ENCODE measurements around the gene PCDH12. TPM values are rescaled to one million over a fixed set of nuclear protein-coding genes. Genes with fewer than 3 reads are reported as not detected.

Gene PCDH12
- total RNA-seq, 2 experiments from 2014 or later, result 0.43 to 1.1 TPM

- no peaks in the 10 kb centered on the region for H3K27me3 Mint-ChIP-seq (ENCODE audit: low read depth)
- intact Hi-C loops (cut with micrococcal nuclease), result no loop called here
- H3K4me1 Mint-ChIP-seq (ENCODE audit: low read depth), result peaks cover 25% of the 10 kb centered on the region
- H3K27ac Mint-ChIP-seq, result peak overlapping the region; percentile 33
- no peaks in the 10 kb centered on the region for H3K9me3 Mint-ChIP-seq
- no peak overlapping the region for H3K4me3 Mint-ChIP-seq
- H3K36me3 Mint-ChIP-seq (ENCODE audit: low read depth), result peaks cover 1% of the 10 kb centered on the region
- CTCF ChIA-PET, result interaction anchor here (0.7 to 5.2 kb wide), 2 partner anchors 183 to 273 kb away, joined by 3 to 23 read pairs; no protein-coding TSS in a partner anchor
- DNase-seq, result no peak
These were observed 7.1 kb upstream of the PCDH12 start for GRCh38 chr5:141965071-141965470.

GRCh38 chr5:141963701-141964100, 5.7 kb upstream of the PCDH12 start:
- no peaks in the 10 kb centered on the region for H3K27me3 Mint-ChIP-seq (ENCODE audit: low read depth)
- no peak overlapping the region for H3K4me3 Mint-ChIP-seq
- CTCF ChIA-PET, result interaction anchor here (0.6 to 1.4 kb wide), 4 partner anchors 85 to 306 kb away, joined by 3 to 13 read pairs (median 5); partner anchors contain the start of gene PCDH1
- H3K4me1 Mint-ChIP-seq (ENCODE audit: low read depth), result peaks cover 30% of the 10 kb centered on the region
- H3K36me3 Mint-ChIP-seq (ENCODE audit: low read depth), result no peaks in the 10 kb centered on the region
- H3K9me3 Mint-ChIP-seq, result no peaks in the 10 kb centered on the region
- no peak overlapping the region for H3K27ac Mint-ChIP-seq
- intact Hi-C loops (cut with micrococcal nuclease), result no loop called here
- no peak for DNase-seq

- Mint-ChIP-seq H3K27me3 (ENCODE audit: low read depth) (no peaks in the 10 kb centered on the region), H3K36me3 (ENCODE audit: low read depth) (no peaks in the 10 kb centered on the region), H3K4me3 (no peak overlapping the region), H3K4me1 (ENCODE audit: low read depth) (peaks cover 38% of the 10 kb centered on the region), H3K27ac (no peak overlapping the region), H3K9me3 (no peaks in the 10 kb centered on the region)
- DNase-seq, result no peak
- CTCF ChIA-PET, result interaction anchor here (0.6 to 6.7 kb wide), 45 partner anchors 9 to 439 kb away, joined by 3 to 134 read pairs (median 7); partner anchors contain the start of genes ARAP3, DELE1, FCHSD1 and PCDH1
- intact Hi-C loops (cut with micrococcal nuclease), result loop anchor here (2.0 kb wide), 1 partner anchor 113 kb away; no protein-coding TSS in a partner anchor
These were observed 3.5 kb upstream of the PCDH12 start for GRCh38 chr5:141961466-141961865.

- Mint-ChIP-seq H3K4me1 (ENCODE audit: low read depth) (peaks cover 38% of the 10 kb centered on the region), H3K27me3 (ENCODE audit: low read depth) (no peaks in the 10 kb centered on the region), H3K36me3 (ENCODE audit: low read depth) (no peaks in the 10 kb centered on the region), H3K4me3 (peak overlapping the region; percentile 33), H3K9me3 (no peaks in the 10 kb centered on the region), H3K27ac (peak overlapping the region; percentile 74)
- intact Hi-C loops (cut with micrococcal nuclease), result loop anchor here (1.0 to 2.0 kb wide), 8 partner anchors 37 to 295 kb away; partner anchors contain the start of gene DELE1
- peak; percentile 97 for DNase-seq
- CTCF ChIA-PET, result interaction anchor here (0.6 to 6.7 kb wide), 58 partner anchors 9 to 439 kb away, joined by 3 to 134 read pairs (median 4); partner anchors contain the start of genes ARAP3, DELE1, FCHSD1 and PCDH1
These were observed 2.7 kb upstream of the PCDH12 start for GRCh38 chr5:141960449-141961323.

GRCh38 chr5:141960018-141960417, 2.0 kb upstream of the PCDH12 start:
- Mint-ChIP-seq H3K9me3 (no peaks in the 10 kb centered on the region), H3K27ac (no peak overlapping the region), H3K27me3 (ENCODE audit: low read depth) (no peaks in the 10 kb centered on the region), H3K4me3 (no peak overlapping the region), H3K36me3 (ENCODE audit: low read depth) (no peaks in the 10 kb centered on the region), H3K4me1 (ENCODE audit: low read depth) (peaks cover 38% of the 10 kb centered on the region)
- DNase-seq, result peak; percentile 48
- intact Hi-C loops (cut with micrococcal nuclease), result loop anchor here (1.0 to 2.0 kb wide), 8 partner anchors 37 to 295 kb away; partner anchors contain the start of gene DELE1
- CTCF ChIA-PET, result interaction anchor here (0.6 to 6.7 kb wide), 40 partner anchors 8 to 301 kb away, joined by 3 to 134 read pairs (median 8); partner anchors contain the start of genes ARAP3, DELE1, PCDH1 and RNF14

GRCh38 chr5:141958546-141959172, 657 bp upstream of the PCDH12 start:
- no peaks in the 10 kb centered on the region for H3K27me3 Mint-ChIP-seq (ENCODE audit: low read depth)
- peak overlapping the region; percentile 68 for H3K4me3 Mint-ChIP-seq
- peaks cover 38% of the 10 kb centered on the region for H3K4me1 Mint-ChIP-seq (ENCODE audit: low read depth)
- peak; percentile 43 for DNase-seq
- H3K27ac Mint-ChIP-seq, result peak overlapping the region; percentile 64
- H3K36me3 Mint-ChIP-seq (ENCODE audit: low read depth), result no peaks in the 10 kb centered on the region
- CTCF ChIA-PET, result interaction anchor here (0.6 to 6.7 kb wide), 12 partner anchors 12 to 740 kb away, joined by 3 to 134 read pairs (median 4); partner anchors contain the start of genes PCDH1 and RNF14
- H3K9me3 Mint-ChIP-seq, result no peaks in the 10 kb centered on the region
- intact Hi-C loops (cut with micrococcal nuclease), result no loop called here

- Mint-ChIP-seq H3K27ac (no peak overlapping the region), H3K4me1 (ENCODE audit: low read depth) (peaks cover 38% of the 10 kb centered on the region), H3K36me3 (ENCODE audit: low read depth) (no peaks in the 10 kb centered on the region), H3K4me3 (peak overlapping the region; percentile 68), H3K27me3 (ENCODE audit: low read depth) (no peaks in the 10 kb centered on the region), H3K9me3 (no peaks in the 10 kb centered on the region)
- intact Hi-C loops (cut with micrococcal nuclease), result no loop called here
- DNase-seq, result no peak
- CTCF ChIA-PET, result interaction anchor here (0.6 to 6.7 kb wide), 13 partner anchors 13 to 263 kb away, joined by 3 to 134 read pairs (median 4); partner anchors contain the start of genes PCDH1 and RNF14
These were observed 520 bp downstream of the PCDH12 start for GRCh38 chr5:141957367-141957996.

GRCh38 chr5:141954194-141954593, 3.8 kb downstream of the PCDH12 start:
- no peak overlapping the region for H3K27ac Mint-ChIP-seq
- H3K9me3 Mint-ChIP-seq, result no peaks in the 10 kb centered on the region
- no peaks in the 10 kb centered on the region for H3K36me3 Mint-ChIP-seq (ENCODE audit: low read depth)
- peaks cover 25% of the 10 kb centered on the region for H3K4me1 Mint-ChIP-seq (ENCODE audit: low read depth)
- no peaks in the 10 kb centered on the region for H3K27me3 Mint-ChIP-seq (ENCODE audit: low read depth)
- H3K4me3 Mint-ChIP-seq, result no peak overlapping the region
- intact Hi-C loops (cut with micrococcal nuclease), result no loop called here
- no peak for DNase-seq
- CTCF ChIA-PET, result interaction anchor here (0.6 to 1.5 kb wide), 4 partner anchors 10 to 491 kb away, joined by 3 to 4 read pairs (median 3); no protein-coding TSS in a partner anchor

- intact Hi-C loops (cut with micrococcal nuclease), result no loop called here
- DNase-seq, result no peak
- no peaks in the 10 kb centered on the region for H3K36me3 Mint-ChIP-seq (ENCODE audit: low read depth)
- H3K27ac Mint-ChIP-seq, result no peak overlapping the region
- CTCF ChIA-PET, result interaction anchor here (3.4 kb wide), 1 partner anchor 8 kb away, joined by 19 read pairs; no protein-coding TSS in a partner anchor
- no peak overlapping the region for H3K4me3 Mint-ChIP-seq
- H3K9me3 Mint-ChIP-seq, result no peaks in the 10 kb centered on the region
- H3K27me3 Mint-ChIP-seq (ENCODE audit: low read depth), result no peaks in the 10 kb centered on the region
- peaks cover 7% of the 10 kb centered on the region for H3K4me1 Mint-ChIP-seq (ENCODE audit: low read depth)
These were observed 6.0 kb downstream of the PCDH12 start for GRCh38 chr5:141952020-141952419.

- CTCF ChIA-PET, result interaction anchor here (0.5 to 3.4 kb wide), 4 partner anchors 9 to 168 kb away, joined by 3 to 19 read pairs (median 6); partner anchors contain the start of gene RNF14
- H3K27ac Mint-ChIP-seq, result no peak overlapping the region
These were observed 6.6 kb downstream of the PCDH12 start for GRCh38 chr5:141951332-141951781.

GRCh38 chr5:141950207-141951005, 7.6 kb downstream of the PCDH12 start:
- Mint-ChIP-seq H3K4me3 (no peak overlapping the region), H3K27ac (no peak overlapping the region), H3K9me3 (no peaks in the 10 kb centered on the region), H3K36me3 (ENCODE audit: low read depth) (no peaks in the 10 kb centered on the region), H3K27me3 (ENCODE audit: low read depth) (no peaks in the 10 kb centered on the region), H3K4me1 (ENCODE audit: low read depth) (peaks cover 7% of the 10 kb centered on the region)
- intact Hi-C loops (cut with micrococcal nuclease), result no loop called here
- no peak for DNase-seq
- CTCF ChIA-PET, result interaction anchor here (0.8 to 3.4 kb wide), 3 partner anchors 10 to 19 kb away, joined by 3 to 19 read pairs (median 10); partner anchors contain the start of gene RNF14

More at GRCh38 chr5:141951332-141951781, 6.6 kb downstream of the PCDH12 start:
- Mint-ChIP-seq H3K4me3 (no peak overlapping the region), H3K9me3 (no peaks in the 10 kb centered on the region), H3K4me1 (ENCODE audit: low read depth) (peaks cover 7% of the 10 kb centered on the region), H3K36me3 (ENCODE audit: low read depth) (no peaks in the 10 kb centered on the region), H3K27me3 (ENCODE audit: low read depth) (no peaks in the 10 kb centered on the region)
- intact Hi-C loops (cut with micrococcal nuclease), result no loop called here
- peak; percentile 41 for DNase-seq

Measured in activated naive CD4-positive, alpha-beta T cell treated with anti-CD3 and anti-CD28 coated beads for 36 hours (primary cell).